Body of pancreas (tissue), 4 donors: ENCODE measurements around the gene SLC37A4. TPM values are rescaled to one million over a fixed set of nuclear protein-coding genes. Genes with fewer than 3 reads are reported as not detected.
A peak's percentile ranks its signal among the peaks of the same experiment; 100 is the strongest.
"Not testable (repeated sequence)": the region's sequence is repeated elsewhere in the genome, so short reads cannot be mapped to it uniquely, and the experiment has no call there.

Experiments
- ATAC-seq: fragments of 150-250 bp; one replicate; pipeline ENCODE4 v1.9.1; 2016
- DNase-seq, 4 donors: peaks; one replicate each; pipeline ENCODE4 v3.0.0-alpha.2; 2019
- H3K27ac ChIP-seq, 4 donors: fragments of 200-600 bp; sonication (generic); 1 replicate in 3 of 4; 2 replicates in 1 of 4; pipeline versions ENCODE4 v1.5.1 to v1.6.1; 2016 to 2019; ENCODE audit warnings: mild to moderate bottlenecking in 1 of 4, mixed read lengths in 1 of 4, moderate library complexity in 1 of 4
- H3K27me3 ChIP-seq, 2 donors: fragments of 200-600 bp; sonication (generic); one replicate each; pipeline ENCODE4 v1.6.0; 2016; ENCODE audit warnings: mild to moderate bottlenecking in 1 of 2
- H3K36me3 ChIP-seq, 2 donors: fragments of 200-600 bp; sonication (generic); replicated peaks in 1 of 2; 2 replicates each; pipeline ENCODE4 v1.5.1; 2016; ENCODE audit warnings: low read depth in 2 of 2; ENCODE audit not compliant: insufficient read depth in 1 of 2
- H3K4me1 ChIP-seq: fragments of 200-600 bp; sonication (generic); one replicate; pipeline ENCODE4 v1.6.0; 2016
- H3K4me3 ChIP-seq, 2 donors: fragments of 200-600 bp; sonication (generic); 1 replicate in 1 of 2; 2 replicates in 1 of 2; pipeline ENCODE4 v1.5.1; 2016 to 2019
- H3K9me3 ChIP-seq, 3 donors: fragments of 200-600 bp; sonication (generic); 1 replicate in 2 of 3; 2 replicates in 1 of 3; pipeline ENCODE4 v1.5.1; 2016
- CTCF ChIP-seq, 7 experiments: fragments of 450-650 bp in 4 of 7; fragments of 200-600 bp in 3 of 7; sonication (generic) in 3 of 7; IDR thresholded peaks; one replicate each; pipeline ENCODE4 v1.5.1; 2016 to 2019; ENCODE audit warnings: antibody characterized with exemption in 7 of 7
- POLR2A ChIP-seq, 3 donors: fragments of 450-650 bp; IDR thresholded peaks; one replicate each; pipeline ENCODE4 v1.6.1; 2016; ENCODE audit warnings: antibody characterized with exemption in 3 of 3, mild to moderate bottlenecking in 2 of 3
- whole genome bisulfite sequencing, 2 donors: methylation state at CpG; one replicate each; pipeline ENCODE4 v1.1.5; 2017; 5-methylcytosine and 5-hydroxymethylcytosine counted together
- intact Hi-C: fragments of 100-400 bp; cut with DNase I; formaldehyde crosslinking; loops from one replicate; pipeline ENCODE4 v1.15.1; 2023
- total RNA-seq, 2 donors: library from RNA; depleted of rRNA; stranded (reverse); fragments of >200 nt; gene quantifications; one replicate each; pipeline ENCODE4 v1.1.0, GENCODE V29; 2016

The SLC37A4 gene
- total RNA-seq, 2 donors from 2014 or later = 64.6 to 90.3 TPM

- Histone ChIP-seq H3K27me3 (no peaks in the 10 kb centered on the region), H3K4me3 (no peak overlapping the region), H3K4me1 (no peaks in the 10 kb centered on the region), H3K27ac (no peak overlapping the region), H3K9me3 (no peaks in the 10 kb centered on the region), H3K36me3 (peaks cover 8 to 38% of the 10 kb centered on the region in 2 donors)
- DNase-seq (no peak), ATAC-seq (no peak)
- TF ChIP-seq CTCF (IDR thresholded peaks at IDR 0.05) (peak in 1 of 7 experiments; percentile 6), POLR2A (IDR thresholded peaks at IDR 0.05) (no peak)
- intact Hi-C loops = no loop called here
- 81 to 92% methylated on average over 3 to 6 of the region's 6 CpGs for WGBS, 2 donors
Measured at GRCh38 chr11:119044708-119045107, 14.0 kb upstream of the SLC37A4 start.

- no peak for DNase-seq
- no peak for TF ChIP-seq CTCF (IDR thresholded peaks at IDR 0.05)
- no peak for TF ChIP-seq POLR2A (IDR thresholded peaks at IDR 0.05)
- ATAC-seq = no peak
- WGBS, 2 donors = 82 to 91% methylated on average over 9 of the region's 9 CpGs
- Histone ChIP-seq H3K9me3 (no peaks in the 10 kb centered on the region), H3K4me3 (no peak overlapping the region), H3K4me1 (no peaks in the 10 kb centered on the region), H3K36me3 (peaks cover 0 to 21% of the 10 kb centered on the region in 2 donors), H3K27me3 (no peaks in the 10 kb centered on the region), H3K27ac (no peak overlapping the region)
- intact Hi-C loops = no loop called here
Measured at GRCh38 chr11:119042927-119043326, 12.2 kb upstream of the SLC37A4 start.

- no peak for DNase-seq
- intact Hi-C loops = no loop called here
Measured at GRCh38 chr11:119041821-119042514, 11.3 kb upstream of the SLC37A4 start.

GRCh38 chr11:119039471-119039870, 8.8 kb upstream of the SLC37A4 start:
- intact Hi-C loops, DNase-seq, H3K27ac ChIP-seq: not testable (repeated sequence)

More at GRCh38 chr11:119041821-119042514, 11.3 kb upstream of the SLC37A4 start:
- Histone ChIP-seq H3K36me3 (peaks cover 0 to 13% of the 10 kb centered on the region in 2 donors), H3K9me3 (no peaks in the 10 kb centered on the region), H3K27me3 (no peaks in the 10 kb centered on the region), H3K27ac (no peak overlapping the region), H3K4me1 (no peaks in the 10 kb centered on the region), H3K4me3 (no peak overlapping the region)
- WGBS, 2 donors = 84 to 86% methylated on average over 4 of the region's 4 CpGs
- no peak for ATAC-seq
- TF ChIP-seq CTCF (IDR thresholded peaks at IDR 0.05) (no peak), POLR2A (IDR thresholded peaks at IDR 0.05) (no peak)

GRCh38 chr11:119038884-119039283, 8.2 kb upstream of the SLC37A4 start:
- ATAC-seq = no peak
- Histone ChIP-seq H3K27me3 (no peaks in the 10 kb centered on the region), H3K27ac (no peak overlapping the region), H3K36me3 (no peaks in the 10 kb centered on the region), H3K4me3 (no peak overlapping the region), H3K4me1 (no peaks in the 10 kb centered on the region), H3K9me3 (no peaks in the 10 kb centered on the region)
- DNase-seq = no peak
- WGBS, 2 donors = 80 to 88% methylated on average over 3 to 5 of the region's 5 CpGs
- TF ChIP-seq POLR2A (IDR thresholded peaks at IDR 0.05) (no peak), CTCF (IDR thresholded peaks at IDR 0.05) (no peak)
- intact Hi-C loops = no loop called here

More at GRCh38 chr11:119039471-119039870, 8.8 kb upstream of the SLC37A4 start:
- H3K4me3 ChIP-seq, H3K36me3 ChIP-seq, ATAC-seq, H3K4me1 ChIP-seq, H3K9me3 ChIP-seq, H3K27me3 ChIP-seq: not testable (repeated sequence)
- 45 to 54% methylated on average over 11 of the region's 11 CpGs for WGBS, 2 donors
